GM12878 (cell line): ENCODE results near the gene HK2. TPM values are rescaled to one million over a fixed set of nuclear protein-coding genes. Genes with fewer than 3 reads are reported as not detected.

Source experiments
- ATAC-seq: fragments of 200-7000 bp; cut with Tn5 transposase; 3 replicates; pipeline ENCODE4 v1.9.1; 2020; ENCODE audit warnings: mild to moderate bottlenecking, moderate library complexity
- BruUV-seq: library from RNA; stranded (reverse); fragments of 400-500 nt; replicated peaks from 2 replicates; lab custom pipeline; 2021; lab: Mats Ljungman, UMichigan
- CTCF ChIA-PET: fragments of 300-600 bp; sonication (Branson Sonifier 250); formaldehyde crosslinking; extraction: SDS; loops from one replicate; lab custom pipeline; 2021; ENCODE audit warnings: inconsistent platforms; lab: Yijun Ruan, JAX
- POLR2A ChIA-PET: fragments of 350-600 bp; formaldehyde crosslinking; extraction: SDS; loops from one replicate; lab custom pipeline; 2021; ENCODE audit warnings: inconsistent platforms; lab: Charles Lee
- RAD21 ChIA-PET: fragments of 300-600 bp; sonication (Branson Sonifier 250); formaldehyde crosslinking; loops from one replicate; lab custom pipeline; 2023; ENCODE audit warnings: antibody characterized with exemption; ENCODE audit not compliant: unreplicated experiment; lab: Charles Lee
- SMC1A ChIA-PET: fragments of 300-600 bp; sonication (Branson Sonifier 250); formaldehyde crosslinking; loops from one replicate; lab custom pipeline; 2023; ENCODE audit not compliant: unreplicated experiment, uncharacterized antibody; lab: Charles Lee
- DNase-seq: peaks from one replicate; pipeline ENCODE4 v3.0.0-alpha.2; 2011; ENCODE audit warnings: low read depth, low spot score
- FAIRE-seq: peaks from 3 replicates; lab custom pipeline; 2011; peaks lifted over from hg19 to GRCh38; lab: Jason Lieb, UNC
- H2AFZ ChIP-seq: 2 replicates; pipeline ENCODE4 v1.6.0; 2011; ENCODE audit warnings: low read depth, low read length, control low read depth; ENCODE audit not compliant: control insufficient read depth
- H3K27ac ChIP-seq: 2 replicates; pipeline ENCODE4 v1.5.1; 2011; ENCODE audit warnings: control low read depth; ENCODE audit not compliant: control insufficient read depth, insufficient read depth
- H3K27me3 ChIP-seq, 2 experiments: replicated peaks in 1 of 2; 2 replicates each; pipeline versions ENCODE4 v1.6.0 to v1.6.1; 2011; ENCODE audit warnings: low read length in 1 of 2; ENCODE audit not compliant: control insufficient read depth in 2 of 2, insufficient read depth in 2 of 2
- H3K36me3 ChIP-seq, 2 experiments: 2 replicates each; pipeline ENCODE4 v1.5.1; 2011; ENCODE audit warnings: low read length in 1 of 2; ENCODE audit not compliant: control insufficient read depth in 2 of 2, insufficient read depth in 2 of 2
- H3K4me1 ChIP-seq: 2 replicates; pipeline ENCODE4 v1.6.1; 2011; ENCODE audit warnings: mild to moderate bottlenecking, low read length, moderate library complexity, mixed read lengths; ENCODE audit not compliant: control insufficient read depth, insufficient read depth
- H3K4me2 ChIP-seq: 2 replicates; pipeline ENCODE4 v1.6.0; 2011; ENCODE audit warnings: control low read depth; ENCODE audit not compliant: control insufficient read depth, insufficient read depth
- H3K4me3 ChIP-seq: fragments of 200-600 bp; sonication (generic); 2 replicates; pipeline ENCODE4 v1.5.1; 2016
- H3K79me2 ChIP-seq: 2 replicates; pipeline ENCODE4 v1.6.0; 2011; ENCODE audit warnings: low read length; ENCODE audit not compliant: control insufficient read depth, insufficient read depth
- H3K9ac ChIP-seq: 2 replicates; pipeline ENCODE4 v1.8.0; 2011; ENCODE audit warnings: low read length, control low read depth, mixed read lengths; ENCODE audit not compliant: control insufficient read depth, insufficient read depth
- H3K9me3 ChIP-seq: replicated peaks from 3 replicates; pipeline ENCODE4 v1.5.1; 2011; ENCODE audit warnings: mild to moderate bottlenecking, low read length; ENCODE audit not compliant: control insufficient read depth, insufficient read depth
- H4K20me1 ChIP-seq: 2 replicates; pipeline ENCODE4 v1.6.0; 2011; ENCODE audit not compliant: control insufficient read depth, insufficient read depth
- CBFB ChIP-seq: IDR thresholded peaks from 2 replicates; pipeline ENCODE4 v1.6.1; 2016; ENCODE audit warnings: antibody characterized with exemption, low read depth
- KDM1A ChIP-seq: fragments of 200-600 bp; sonication (generic); IDR thresholded peaks from 2 replicates; pipeline ENCODE4 v1.6.1; 2016; ENCODE audit warnings: borderline replicate concordance
- NBN ChIP-seq: fragments of 450-650 bp; IDR thresholded peaks from 2 replicates; pipeline ENCODE4 v1.6.1; 2016
- NR2F1 ChIP-seq: fragments of 450-650 bp; conservative IDR thresholded peaks from 2 replicates; pipeline ENCODE4 v1.6.1; 2017; ENCODE audit warnings: mild to moderate bottlenecking
- SIX5 ChIP-seq: IDR thresholded peaks from 2 replicates; pipeline ENCODE4 v1.6.1; 2011; ENCODE audit warnings: mild to moderate bottlenecking, low read depth, low read length, moderate library complexity; ENCODE audit not compliant: severe bottlenecking
- SREBF1 ChIP-seq: IDR thresholded peaks from 2 replicates; pipeline ENCODE4 v1.6.1; 2012; ENCODE audit warnings: mild to moderate bottlenecking, low read length
- TCF12 ChIP-seq: IDR thresholded peaks from 2 replicates; pipeline ENCODE4 v1.6.1; 2011; ENCODE audit warnings: low read depth, mild to moderate bottlenecking, low read length
- ZNF622 ChIP-seq: fragments of 450-650 bp; IDR thresholded peaks from 2 replicates; pipeline ENCODE4 v1.6.1; 2017; ENCODE audit warnings: mild to moderate bottlenecking, inconsistent platforms
- ZSCAN29 ChIP-seq: fragments of 450-650 bp; IDR thresholded peaks from 2 replicates; pipeline ENCODE4 v1.6.1; 2017; ENCODE audit warnings: mild to moderate bottlenecking, moderate library complexity
- WGBS: methylation state at CpG from one replicate; pipeline ENCODE4 v1.1.6; 2016; ENCODE audit warnings: low lambda C conversion rate; ENCODE audit not compliant: insufficient replicate concordance, insufficient coverage; ENCODE audit errors: missing lambda C conversion rate; 5-methylcytosine and 5-hydroxymethylcytosine counted together
- in situ Hi-C: fragments of 300-500 bp; cut with MboI; formaldehyde crosslinking; loops from 9 replicates; pipeline ENCODE4 v1.14.3; 2018; ENCODE audit warnings: mixed read lengths
- intact Hi-C: fragments of 100-400 bp; cut with micrococcal nuclease; formaldehyde crosslinking; loops from one replicate; pipeline ENCODE4 v1.14.2; 2022; ENCODE audit not compliant: unreplicated experiment
- polyA plus RNA-seq, 11 experiments: library from polyadenylated mRNA; depleted of rRNA in 4 of 11; unstranded in 6 of 11; stranded (reverse) in 5 of 11; fragments of >200 nt; fragmentation: Nextera tagmentation in 4 of 11; fragmentation: Illumina TruSeq in 1 of 11; extraction: Ambion mirVana in 4 of 11; extraction: Trizol in 1 of 11; gene quantifications; 1 replicate in 1 of 11; 2 replicates in 10 of 11; pipeline versions ENCODE4 v1.2.1 to v1.2.3, GENCODE V29; 2011 to 2016; ENCODE audit warnings: inconsistent platforms in 2 of 11, missing spikeins in 2 of 11, low read depth in 1 of 11
- total RNA-seq, 4 experiments: library from RNA; depleted of rRNA in 3 of 4; stranded (reverse); fragments of >200 nt in 3 of 4; fragmentation: Illumina TruSeq in 1 of 4; extraction: Trizol in 1 of 4; gene quantifications; 2 replicates each; pipeline versions ENCODE4 v1.2.1 to v1.2.3, GENCODE V29; 2013 to 2021
- TF ChIP-seq, protein P1 (sequence below): fragments of 150-350 bp; IDR thresholded peaks from 2 replicates; pipeline ENCODE4 v1.6.1; 2016; ENCODE audit warnings: low read depth, low read length
- TF ChIP-seq, protein P2 (sequence below): IDR thresholded peaks from 2 replicates; pipeline ENCODE4 v1.6.1; 2012; ENCODE audit warnings: low read depth, low read length, improper control_type of control experiment

Gene HK2
- total and polyA plus RNA-seq, 10 of the 15 experiments (the other 5 are each of a cell fraction or from before 2014, with no cell fraction given) = 5.0 to 73.1 (median 20.2) TPM

DNA sequence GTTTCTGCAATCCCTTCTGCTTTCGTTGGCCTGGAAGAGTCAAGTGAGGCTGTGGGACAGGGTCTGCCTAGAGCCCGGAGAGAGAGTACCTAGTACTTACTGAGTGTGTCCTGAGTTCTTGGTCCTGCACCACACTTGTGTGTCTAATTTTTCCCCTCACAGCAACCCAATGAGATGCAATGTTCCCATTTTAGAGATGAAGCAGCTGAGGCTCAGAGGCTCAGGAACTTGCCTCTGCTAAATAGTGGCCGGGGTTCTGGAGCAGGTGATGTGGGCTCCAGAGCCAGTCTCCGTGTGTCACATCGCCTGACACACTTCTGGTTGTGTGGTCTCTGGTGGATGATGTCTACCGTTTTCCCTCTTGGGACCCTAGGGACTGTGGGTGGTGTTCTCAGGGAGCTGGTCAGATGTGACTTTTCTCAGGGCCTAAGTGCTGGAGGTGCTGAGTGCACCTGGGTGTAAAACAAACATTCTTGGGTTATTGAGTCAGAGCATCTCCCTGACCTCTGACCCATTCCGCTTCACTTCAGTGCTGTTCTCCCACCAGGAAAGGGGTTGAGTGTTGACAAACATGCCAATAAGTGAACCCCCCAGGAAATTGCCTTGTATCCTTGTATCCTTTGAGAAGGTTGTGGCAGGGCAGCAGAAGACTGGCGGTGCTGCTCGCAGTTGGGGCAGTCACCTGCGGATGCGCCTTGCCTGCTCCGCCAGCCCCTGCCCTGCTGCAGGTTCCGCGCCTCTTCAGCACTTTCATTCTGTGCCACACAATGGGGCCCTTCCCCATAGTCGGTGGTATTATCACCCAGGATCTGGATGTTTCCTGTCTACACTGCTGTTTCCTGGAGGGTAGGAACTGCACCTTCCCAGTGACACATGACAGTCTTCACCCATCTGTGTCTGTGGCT is 32.1 kb downstream of the HK2 start:
- peaks cover 35% of the 10 kb centered on the region for H3K79me2 ChIP-seq
- CTCF ChIA-PET = interaction anchor here (1.3 kb wide), 1 partner anchor 9 kb away, joined by 5 read pairs; no protein-coding TSS in a partner anchor
- H3K27ac ChIP-seq = no peak overlapping the region; the same call in 1 of the 2 replicates

More for the DNA sequence above, 32.1 kb downstream of the HK2 start:
- DNase-seq (no peak), FAIRE-seq (no peak), ATAC-seq (no peak)
- H3K9me3 ChIP-seq = no peaks in the 10 kb centered on the region
- SMC1A ChIA-PET = interaction anchor here (0.7 kb wide), 2 partner anchors 9 to 18 kb away, joined by 3 read pairs; no protein-coding TSS in a partner anchor
- POLR2A ChIA-PET = interaction anchor here (1.2 to 1.3 kb wide), 2 partner anchors 18 to 31 kb away, joined by 3 read pairs; no protein-coding TSS in a partner anchor
- RAD21 ChIA-PET = no interaction called here
- peaks cover 8% of the 10 kb centered on the region; the same call in 1 of the 2 replicates for H4K20me1 ChIP-seq
- peaks cover 17 to 36% of the 10 kb centered on the region in 2 experiments for H3K36me3 ChIP-seq
- H3K4me2 ChIP-seq = no peak overlapping the region
- no peak overlapping the region for H3K4me3 ChIP-seq
- in situ Hi-C loops (no loop called here), intact Hi-C loops (no loop called here)
- no peak overlapping the region for H2AFZ ChIP-seq
- WGBS = 74% methylated on average over 15 of the region's 15 CpGs
- H3K27me3 ChIP-seq = no peaks in the 10 kb centered on the region
- H3K4me1 ChIP-seq = peaks cover 10% of the 10 kb centered on the region
- no peak overlapping the region for H3K9ac ChIP-seq
- TF ChIP-seq SIX5 (no peak), NBN (no peak), CBFB (no peak), TCF12 (no peak), NR2F1 (no peak), ZNF622 (no peak), KDM1A (no peak), SREBF1 (no peak), ZSCAN29 (no peak)
- TF ChIP-seq, protein P1, sequence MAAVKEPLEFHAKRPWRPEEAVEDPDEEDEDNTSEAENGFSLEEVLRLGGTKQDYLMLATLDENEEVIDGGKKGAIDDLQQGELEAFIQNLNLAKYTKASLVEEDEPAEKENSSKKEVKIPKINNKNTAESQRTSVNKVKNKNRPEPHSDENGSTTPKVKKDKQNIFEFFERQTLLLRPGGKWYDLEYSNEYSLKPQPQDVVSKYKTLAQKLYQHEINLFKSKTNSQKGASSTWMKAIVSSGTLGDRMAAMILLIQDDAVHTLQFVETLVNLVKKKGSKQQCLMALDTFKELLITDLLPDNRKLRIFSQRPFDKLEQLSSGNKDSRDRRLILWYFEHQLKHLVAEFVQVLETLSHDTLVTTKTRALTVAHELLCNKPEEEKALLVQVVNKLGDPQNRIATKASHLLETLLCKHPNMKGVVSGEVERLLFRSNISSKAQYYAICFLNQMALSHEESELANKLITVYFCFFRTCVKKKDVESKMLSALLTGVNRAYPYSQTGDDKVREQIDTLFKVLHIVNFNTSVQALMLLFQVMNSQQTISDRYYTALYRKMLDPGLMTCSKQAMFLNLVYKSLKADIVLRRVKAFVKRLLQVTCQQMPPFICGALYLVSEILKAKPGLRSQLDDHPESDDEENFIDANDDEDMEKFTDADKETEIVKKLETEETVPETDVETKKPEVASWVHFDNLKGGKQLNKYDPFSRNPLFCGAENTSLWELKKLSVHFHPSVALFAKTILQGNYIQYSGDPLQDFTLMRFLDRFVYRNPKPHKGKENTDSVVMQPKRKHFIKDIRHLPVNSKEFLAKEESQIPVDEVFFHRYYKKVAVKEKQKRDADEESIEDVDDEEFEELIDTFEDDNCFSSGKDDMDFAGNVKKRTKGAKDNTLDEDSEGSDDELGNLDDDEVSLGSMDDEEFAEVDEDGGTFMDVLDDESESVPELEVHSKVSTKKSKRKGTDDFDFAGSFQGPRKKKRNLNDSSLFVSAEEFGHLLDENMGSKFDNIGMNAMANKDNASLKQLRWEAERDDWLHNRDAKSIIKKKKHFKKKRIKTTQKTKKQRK = no peak
- TF ChIP-seq, protein P2, sequence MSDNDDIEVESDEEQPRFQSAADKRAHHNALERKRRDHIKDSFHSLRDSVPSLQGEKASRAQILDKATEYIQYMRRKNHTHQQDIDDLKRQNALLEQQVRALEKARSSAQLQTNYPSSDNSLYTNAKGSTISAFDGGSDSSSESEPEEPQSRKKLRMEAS = no peak
- no TSS peak for BruUV-seq
